VCaP (cell line): ENCODE data around the gene PIP5KL1.

Source experiments
- H3K27ac ChIP-seq: fragments of 450-650 bp; 2 replicates; pipeline ENCODE4 v1.5.1; 2017
- CTCF ChIP-seq: fragments of 450-650 bp; conservative IDR thresholded peaks from 2 replicates; pipeline ENCODE4 v1.5.1; 2017; ENCODE audit warnings: mild to moderate bottlenecking, moderate library complexity

Gene PIP5KL1

DNA sequence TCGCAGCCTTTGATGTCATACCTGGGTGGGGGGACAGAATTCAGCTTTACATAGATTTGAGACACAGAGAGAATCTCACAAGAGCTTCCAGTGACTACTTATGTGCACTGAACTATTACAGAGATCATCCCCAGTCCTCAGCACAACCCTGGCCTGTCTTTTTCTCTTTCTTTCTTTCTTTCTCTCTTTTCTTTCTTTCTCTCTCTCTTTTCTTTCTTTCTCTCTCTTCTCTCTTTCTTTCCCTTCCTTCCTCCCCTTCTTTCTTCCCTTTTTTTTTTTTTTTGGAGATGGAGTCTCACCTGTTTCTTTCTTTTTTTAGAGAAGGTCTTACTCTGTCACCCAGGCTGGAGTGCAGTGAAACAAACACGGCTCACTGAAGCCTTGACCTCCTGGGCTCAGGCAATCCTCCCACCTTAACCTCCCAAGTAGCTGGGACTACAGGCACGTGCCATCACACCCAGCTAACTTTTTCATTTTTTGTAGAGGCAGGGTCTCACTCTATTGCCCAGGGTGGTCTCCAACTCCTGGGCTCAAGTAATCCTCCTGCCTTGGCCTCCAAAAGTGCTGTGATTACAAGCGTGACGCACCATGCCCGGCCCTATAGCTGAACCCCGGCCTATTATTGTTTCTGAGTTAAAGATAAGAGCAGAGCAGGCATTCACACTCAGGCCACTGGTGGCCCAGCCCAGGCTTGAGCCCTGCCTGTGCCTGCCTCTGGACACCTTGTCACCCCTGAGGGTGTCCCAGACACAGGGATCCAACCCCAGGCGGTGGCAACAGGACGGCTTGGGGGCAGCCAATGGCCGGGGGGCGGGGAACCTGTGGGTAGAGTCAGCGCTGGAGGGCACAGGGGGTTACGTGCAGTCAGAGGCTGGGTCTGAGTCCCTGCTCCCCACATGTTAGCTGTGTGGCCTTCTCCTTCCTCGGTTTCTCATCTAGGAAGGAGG is 4.3 kb downstream of the PIP5KL1 start:
- no peak overlapping the region for H3K27ac ChIP-seq
- TF ChIP-seq CTCF: no peak

DNA sequence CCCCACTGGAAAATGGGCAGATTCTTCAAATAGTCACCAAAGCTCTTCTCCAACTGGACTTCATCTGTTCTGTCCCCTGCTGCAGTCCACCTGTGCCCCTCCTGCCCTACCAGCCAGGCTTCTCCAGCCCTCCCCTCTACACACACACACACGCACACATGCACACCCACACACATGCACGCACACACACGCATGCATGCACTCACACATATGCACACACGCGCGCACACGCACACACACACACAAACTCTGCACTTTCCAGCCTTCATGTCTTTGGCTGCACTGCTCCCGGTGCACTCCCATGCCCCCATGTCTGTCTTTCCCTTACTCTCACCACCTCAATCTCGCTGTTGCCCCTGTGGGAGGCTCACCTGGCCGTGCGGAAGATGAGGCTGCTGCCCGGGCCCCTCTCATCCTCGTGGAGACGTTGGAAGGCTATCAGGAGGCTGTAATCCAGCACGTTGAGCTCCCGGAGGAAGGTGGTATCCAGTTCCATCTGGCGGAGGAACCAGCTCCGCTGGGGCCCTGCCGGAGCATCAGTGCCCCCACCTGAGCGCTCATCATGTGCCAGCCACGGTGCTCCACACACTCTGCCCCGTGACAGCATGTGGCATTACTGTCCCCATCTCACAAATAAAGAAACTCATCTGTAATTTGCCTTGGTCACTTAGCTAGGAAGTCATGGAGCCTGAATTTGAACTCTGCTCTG is 5.7 kb downstream of the PIP5KL1 start:
- no peak for TF ChIP-seq CTCF
- H3K27ac ChIP-seq: no peak overlapping the region

- no peak overlapping the region for H3K27ac ChIP-seq
- no peak for TF ChIP-seq CTCF
These were observed 6.8 kb downstream of the PIP5KL1 start for GRCh38 chr9:127923771-127924170.

GRCh38 chr9:127923046-127923445 is 7.5 kb downstream of the PIP5KL1 start:
- no peak overlapping the region for H3K27ac ChIP-seq

GRCh38 chr9:127921557-127922120 is 8.9 kb downstream of the PIP5KL1 start:
- H3K27ac ChIP-seq: peak overlapping the region; percentile 22; the same call in 1 of the 2 replicates
- peak; percentile 94 for TF ChIP-seq CTCF

More at GRCh38 chr9:127923046-127923445, 7.5 kb downstream of the PIP5KL1 start:
- no peak for TF ChIP-seq CTCF

DNA sequence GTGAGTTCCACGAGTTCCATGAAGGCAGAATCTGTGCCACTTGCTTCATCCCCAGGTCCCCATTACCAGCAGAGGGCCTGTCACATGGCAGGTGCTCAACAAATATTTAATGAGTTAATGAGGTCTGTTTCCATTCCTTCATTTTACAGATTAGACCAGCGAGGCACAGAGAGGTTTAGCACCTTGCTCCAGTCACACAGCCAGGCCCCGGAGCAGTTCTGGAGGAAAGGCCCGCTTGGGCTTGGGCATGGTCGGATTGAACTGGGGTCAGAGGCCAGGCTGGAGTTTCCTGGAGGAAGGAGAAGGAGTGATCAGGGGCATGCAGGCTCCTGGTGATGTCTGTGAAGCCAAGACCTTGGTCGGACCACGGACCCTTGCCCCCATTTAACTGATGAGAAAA is 9.8 kb downstream of the PIP5KL1 start:
- H3K27ac ChIP-seq: no peak overlapping the region

More for the DNA sequence above, 9.8 kb downstream of the PIP5KL1 start:
- TF ChIP-seq CTCF: no peak
